ENCODE measurements around the gene SEC22A.

Gene SEC22A

GRCh38 chr3:123287051-123287961 is 85.6 kb downstream of the SEC22A start:
- no peak for DNase-seq

- no peak for DNase-seq
Measured at GRCh38 chr3:123287962-123288302, 86.2 kb downstream of the SEC22A start.

- DNase-seq, result no peak
Measured at GRCh38 chr3:123289391-123290106, 87.8 kb downstream of the SEC22A start.

- DNase-seq, result no peak
Measured at GRCh38 chr3:123290107-123290930, 88.6 kb downstream of the SEC22A start.

- no peak for DNase-seq
Measured at GRCh38 chr3:123290962-123291361, 89.2 kb downstream of the SEC22A start.

- DNase-seq, result no peak
Measured at GRCh38 chr3:123291404-123291803, 89.7 kb downstream of the SEC22A start.

- no peak for DNase-seq
Measured at GRCh38 chr3:123292321-123293310, 90.9 kb downstream of the SEC22A start.

GRCh38 chr3:123294296-123294938 is 92.7 kb downstream of the SEC22A start:
- DNase-seq, result no peak

GRCh38 chr3:123295171-123295900 is 93.6 kb downstream of the SEC22A start:
- no peak for DNase-seq

- no peak for DNase-seq
Measured at GRCh38 chr3:123295901-123296250, 94.1 kb downstream of the SEC22A start.

- DNase-seq, result no peak
Measured at GRCh38 chr3:123296261-123296660, 94.5 kb downstream of the SEC22A start.

- DNase-seq, result no peak
Measured at GRCh38 chr3:123296836-123297626, 95.3 kb downstream of the SEC22A start.

- no peak for DNase-seq
Measured at GRCh38 chr3:123297627-123297899, 95.8 kb downstream of the SEC22A start.

GRCh38 chr3:123298903-123299302 is 97.2 kb downstream of the SEC22A start:
- no peak for DNase-seq

- DNase-seq, result no peak
Measured at GRCh38 chr3:123299581-123299980, 97.8 kb downstream of the SEC22A start.

- no peak for DNase-seq
Measured at GRCh38 chr3:123300056-123300455, 98.3 kb downstream of the SEC22A start.

GRCh38 chr3:123300583-123300982 is 98.8 kb downstream of the SEC22A start:
- no peak for DNase-seq

GRCh38 chr3:123301331-123302184 is 99.8 kb downstream of the SEC22A start:
- DNase-seq, result no peak

Data from anterior cingulate cortex (tissue), 58 donors.